Muscle of leg (tissue), 16 donors: Measurements from ENCODE around the gene BTLA. TPM values are rescaled to one million over a fixed set of nuclear protein-coding genes. Genes with fewer than 3 reads are reported as not detected.
"Not testable (repeated sequence)": the region's sequence is repeated elsewhere in the genome, so short reads cannot be mapped to it uniquely, and the experiment has no call there.

Source experiments
- DNase-seq: peaks from one replicate; pipeline ENCODE4 v3.0.0; 2013
- H3K27ac ChIP-seq: one replicate; pipeline ENCODE4 v1.5.1; 2013; ENCODE audit warnings: mild to moderate bottlenecking, low read length, control low read depth
- H3K27me3 ChIP-seq: one replicate; pipeline ENCODE4 v1.6.1; 2013; ENCODE audit warnings: low read length; ENCODE audit not compliant: control insufficient read depth, insufficient read depth
- H3K36me3 ChIP-seq: one replicate; pipeline ENCODE4 v1.6.1; 2013; ENCODE audit warnings: low read length; ENCODE audit not compliant: control insufficient read depth, insufficient read depth
- H3K4me1 ChIP-seq: one replicate; pipeline ENCODE4 v1.6.1; 2013; ENCODE audit warnings: low read length; ENCODE audit not compliant: control insufficient read depth, insufficient read depth
- H3K4me3 ChIP-seq: one replicate; pipeline ENCODE4 v1.5.1; 2013; ENCODE audit warnings: low read length, control low read depth
- H3K9me3 ChIP-seq: replicated peaks from 2 replicates; pipeline ENCODE4 v1.6.1; 2013; ENCODE audit warnings: low read depth, low read length; ENCODE audit not compliant: control insufficient read depth
- WGBS: methylation state at CpG from one replicate; pipeline ENCODE4 v1.1.5; 2013; ENCODE audit warnings: missing lambda C conversion rate; ENCODE audit not compliant: insufficient coverage; 5-methylcytosine and 5-hydroxymethylcytosine counted together
- long read RNA-seq, 11 donors: transcript quantifications; one replicate each; lab custom pipeline, GENCODE V29; 2026
- polyA plus RNA-seq, 8 donors: library from polyadenylated mRNA; unstranded; fragments of 120-200 nt; gene quantifications; one replicate each; pipeline versions ENCODE4 v1.2.1 to v1.2.3, GENCODE V29; 2013; ENCODE audit warnings: inconsistent platforms in 1 of 8, low replicate concordance in 1 of 8; ENCODE audit not compliant: insufficient read length in 8 of 8, insufficient read depth in 1 of 8
- total RNA-seq: library from RNA; stranded (reverse); fragments of 120-200 nt; gene quantifications from one replicate; pipeline ENCODE4 v1.2.4, GENCODE V29; 2013

BTLA gene, protein sequence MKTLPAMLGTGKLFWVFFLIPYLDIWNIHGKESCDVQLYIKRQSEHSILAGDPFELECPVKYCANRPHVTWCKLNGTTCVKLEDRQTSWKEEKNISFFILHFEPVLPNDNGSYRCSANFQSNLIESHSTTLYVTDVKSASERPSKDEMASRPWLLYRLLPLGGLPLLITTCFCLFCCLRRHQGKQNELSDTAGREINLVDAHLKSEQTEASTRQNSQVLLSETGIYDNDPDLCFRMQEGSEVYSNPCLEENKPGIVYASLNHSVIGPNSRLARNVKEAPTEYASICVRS
- total RNA-seq = 0.18 TPM
- under 1 TPM in 6 of 8 donors, not detected in 2; 0.05 to 0.24 (median 0.12) TPM for polyA plus RNA-seq
- long read RNA-seq, donor 1 = 0 reads
- long read RNA-seq, donor 2 = 0 reads
- long read RNA-seq, donor 3, partial matches to known transcripts = 0 of 1 reads
- long read RNA-seq, donor 3, other reads (novel, unspliced or antisense) = 0 of 1 reads
- long read RNA-seq, donor 4 = 0 reads
- long read RNA-seq, donor 5 = 0 reads
- long read RNA-seq, donor 6 = 0 reads
- long read RNA-seq, donor 7, partial matches to known transcripts = 0 of 1 reads
- long read RNA-seq, donor 7, other reads (novel, unspliced or antisense) = 0 of 1 reads
- long read RNA-seq, donor 8 = 0 reads
- long read RNA-seq, donor 9 = 0 reads
- long read RNA-seq, donor 10 = 0 reads
- long read RNA-seq, donor 11 = 0 reads

DNA sequence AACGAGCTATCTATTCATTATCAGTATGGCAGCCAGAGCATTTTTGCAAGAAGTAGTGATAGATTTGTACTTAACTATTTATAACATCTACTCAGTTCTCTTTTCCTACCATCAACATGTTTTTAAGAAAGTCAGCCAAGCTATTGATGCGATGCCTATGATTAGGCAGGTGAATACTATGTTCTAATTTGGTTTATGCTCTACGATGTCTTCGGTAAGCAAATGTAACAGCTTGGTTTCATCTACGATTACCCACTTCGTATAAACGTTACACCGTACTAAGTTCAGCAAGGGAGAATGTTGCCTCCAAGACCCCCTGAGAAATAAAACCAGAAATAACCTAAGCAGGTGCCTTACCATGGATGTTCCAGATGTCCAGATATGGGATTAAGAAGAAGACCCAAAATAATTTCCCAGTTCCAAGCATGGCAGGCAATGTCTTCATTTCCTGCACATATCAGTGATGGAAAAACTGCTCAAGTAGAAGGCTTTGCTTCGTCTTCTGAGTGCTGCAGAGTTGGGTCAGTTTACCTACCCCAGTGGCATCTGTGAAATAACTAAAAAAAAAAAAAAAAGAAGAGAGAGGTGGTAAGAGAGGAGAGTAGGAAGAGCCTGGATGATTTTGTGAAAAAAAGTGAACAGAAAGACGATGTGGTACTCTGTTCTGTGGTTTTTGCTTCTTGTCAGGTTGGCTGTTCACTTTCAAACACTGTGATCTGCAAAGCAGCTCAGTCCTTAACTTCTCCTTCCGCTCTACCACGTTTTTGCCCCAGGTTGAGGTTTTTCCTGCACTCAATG lies at the start of gene BTLA:
Gene BTLA (minus strand): TSS at position 559 of the 798 bp plus-strand sequence. CDS start 114 bp downstream, at position 445.
- no peaks in the 10 kb centered on the region for H3K36me3 ChIP-seq
- no peak for DNase-seq
- 50% methylated on average over 1 of the region's 12 CpGs for WGBS
- H3K9me3 ChIP-seq = no peaks in the 10 kb centered on the region
- H3K4me1 ChIP-seq = no peaks in the 10 kb centered on the region
- H3K27me3 ChIP-seq = no peaks in the 10 kb centered on the region
- H3K27ac ChIP-seq = no peak within 1 kb of the TSS
- H3K4me3 ChIP-seq = no peak within 1 kb of the TSS

DNA sequence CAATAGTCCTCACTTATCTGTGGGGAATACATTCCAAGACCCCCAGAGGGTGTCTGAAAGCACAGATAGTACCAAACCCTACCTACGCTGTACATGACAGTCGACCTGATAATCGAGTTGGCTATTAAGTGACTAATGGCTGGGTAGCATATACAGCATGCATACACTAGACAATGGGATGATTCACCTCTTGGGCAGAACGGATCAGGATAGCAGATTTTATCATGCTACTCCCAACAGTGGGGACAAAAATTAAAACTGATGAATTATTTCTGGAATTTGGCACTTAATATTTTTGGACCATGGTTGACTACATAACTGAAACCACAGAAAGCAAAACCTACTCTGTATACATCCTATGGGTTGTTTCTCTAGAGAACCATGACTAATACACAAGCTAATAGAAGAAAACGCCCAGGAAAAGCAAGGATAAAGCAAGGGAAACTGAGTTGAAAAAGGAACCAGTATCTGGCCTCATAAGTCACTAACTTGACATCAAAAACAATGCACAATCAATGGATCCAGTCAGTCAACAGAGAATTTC lies 47.0 kb upstream of the BTLA start:
- H3K36me3 ChIP-seq = peaks cover 20% of the 10 kb centered on the region
- no peak overlapping the region for H3K4me3 ChIP-seq
- DNase-seq = no peak
- H3K27me3 ChIP-seq = no peaks in the 10 kb centered on the region
- no peak overlapping the region for H3K27ac ChIP-seq
- H3K9me3 ChIP-seq = no peaks in the 10 kb centered on the region
- H3K4me1 ChIP-seq = no peaks in the 10 kb centered on the region
- 100% methylated on average over 2 of the region's 5 CpGs for WGBS

DNA sequence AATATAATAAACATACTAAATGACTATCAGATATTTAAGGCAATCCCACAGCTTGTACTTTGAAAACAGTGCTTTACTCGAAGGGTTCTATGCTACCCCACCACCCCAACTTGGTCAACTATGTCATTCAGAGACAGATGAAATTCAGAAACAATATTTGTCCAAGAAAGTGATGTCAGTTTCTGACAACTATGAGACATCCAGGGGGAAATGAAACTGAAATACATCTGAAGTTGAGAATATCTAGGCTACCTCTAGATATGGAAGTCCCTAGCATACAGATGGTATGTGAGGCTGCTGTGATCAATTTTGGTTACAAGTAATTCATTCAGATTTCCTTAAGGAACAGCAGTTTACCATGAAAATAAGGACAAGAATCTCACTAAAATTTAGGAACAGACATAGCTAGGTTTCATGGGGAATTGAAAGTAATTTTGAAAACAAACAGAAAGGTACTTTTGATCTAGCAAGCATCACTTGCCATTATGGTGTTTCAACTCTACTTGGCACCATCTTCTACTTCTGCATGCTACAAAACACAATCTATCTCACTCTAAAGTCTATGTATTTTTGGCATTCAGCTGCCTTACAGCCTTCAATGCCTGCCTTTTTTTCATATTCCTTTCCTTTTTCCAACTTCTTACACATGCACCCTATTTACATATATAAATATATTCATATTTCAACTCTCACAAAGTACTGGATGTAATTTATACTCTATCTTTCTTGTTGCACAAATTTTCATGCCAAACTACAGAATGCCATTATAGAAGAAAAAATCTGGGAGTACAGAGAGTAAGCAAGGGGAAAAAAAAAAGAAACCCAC lies 40.8 kb upstream of the BTLA start:
- Histone ChIP-seq H3K9me3 (no peaks in the 10 kb centered on the region), H3K4me3 (no peak overlapping the region), H3K4me1 (no peaks in the 10 kb centered on the region), H3K27ac (no peak overlapping the region), H3K27me3 (no peaks in the 10 kb centered on the region), H3K36me3 (peaks cover 8% of the 10 kb centered on the region)
- DNase-seq = no peak
- no CpG with 5 or more reads among the region's 1 CpG for WGBS

DNA sequence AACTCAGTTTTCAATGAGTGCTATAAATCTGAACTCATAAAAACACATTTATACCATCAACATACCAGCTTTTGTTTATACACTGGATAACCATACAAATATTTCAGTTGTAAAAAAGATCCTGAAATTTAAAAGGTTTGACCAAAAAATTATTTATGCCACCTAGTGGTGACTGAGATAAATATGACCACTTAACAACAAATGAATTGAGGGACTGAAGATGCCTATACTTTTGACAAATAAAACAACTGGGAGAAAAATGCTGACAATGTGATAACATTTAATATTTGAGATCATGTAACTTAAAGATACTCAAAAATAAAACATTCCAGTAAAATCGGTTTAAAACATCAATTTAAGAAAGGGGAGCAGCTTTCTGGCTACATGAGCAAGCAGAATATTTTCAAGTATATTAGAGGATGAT lies 32.1 kb upstream of the BTLA start:
- DNase-seq = peak; percentile 44
- H3K36me3 ChIP-seq = peaks cover 20% of the 10 kb centered on the region

DNA sequence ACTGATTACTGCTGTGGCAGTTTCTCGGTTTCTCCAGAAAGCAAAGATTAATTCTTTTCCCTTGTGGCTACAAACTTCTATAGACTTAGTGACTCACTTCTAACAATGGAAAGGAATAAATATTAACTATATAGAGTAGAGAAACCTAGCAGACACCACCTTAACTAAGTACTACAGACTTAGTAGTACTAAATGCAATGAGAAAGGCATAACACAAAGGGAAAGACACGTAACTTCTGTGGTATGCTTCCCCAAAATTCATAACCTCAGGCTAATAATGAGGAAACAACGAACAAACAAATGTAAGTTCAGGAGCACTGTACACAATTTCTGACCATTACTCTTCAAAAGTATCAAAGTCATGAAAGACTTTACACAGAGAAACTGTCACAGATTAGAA lies 31.3 kb upstream of the BTLA start:
- Histone ChIP-seq H3K27me3 (no peaks in the 10 kb centered on the region), H3K4me1 (no peaks in the 10 kb centered on the region), H3K27ac (no peak overlapping the region), H3K9me3 (no peaks in the 10 kb centered on the region), H3K4me3 (no peak overlapping the region), H3K36me3 (peaks cover 18% of the 10 kb centered on the region)
- no peak for DNase-seq
- no CpG with 5 or more reads among the region's 3 CpGs for WGBS

More for the DNA sequence above, 32.1 kb upstream of the BTLA start:
- Histone ChIP-seq H3K27me3 (no peaks in the 10 kb centered on the region), H3K4me3 (no peak overlapping the region), H3K4me1 (no peaks in the 10 kb centered on the region), H3K27ac (no peak overlapping the region), H3K9me3 (no peaks in the 10 kb centered on the region)
- no CpG with 5 or more reads among the region's 1 CpG for WGBS

DNA sequence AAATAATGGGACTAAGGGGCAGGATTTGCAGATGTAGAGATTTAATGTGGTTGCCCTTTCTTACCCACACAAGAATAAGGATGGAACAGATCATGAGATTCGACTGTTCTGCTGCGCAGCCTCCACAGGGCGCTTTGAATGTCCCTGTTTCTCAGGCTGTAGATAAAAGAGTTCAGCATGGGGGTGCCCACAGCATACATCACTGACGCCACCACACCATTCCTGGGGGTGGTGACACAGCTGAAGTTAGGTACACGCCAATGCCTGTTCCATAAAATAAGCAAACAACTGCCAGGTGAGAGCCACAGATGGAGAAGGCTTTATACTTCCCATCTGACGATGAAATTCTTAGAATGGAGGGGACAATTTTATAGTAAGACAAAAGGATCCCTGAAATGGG lies 24.9 kb upstream of the BTLA start:
- peaks cover 12% of the 10 kb centered on the region for H3K36me3 ChIP-seq
- not testable (repeated sequence) for H3K9me3 ChIP-seq, DNase-seq, H3K4me3 ChIP-seq, H3K27me3 ChIP-seq, H3K4me1 ChIP-seq, H3K27ac ChIP-seq
- WGBS = no CpG with 5 or more reads among the region's 6 CpGs

DNA sequence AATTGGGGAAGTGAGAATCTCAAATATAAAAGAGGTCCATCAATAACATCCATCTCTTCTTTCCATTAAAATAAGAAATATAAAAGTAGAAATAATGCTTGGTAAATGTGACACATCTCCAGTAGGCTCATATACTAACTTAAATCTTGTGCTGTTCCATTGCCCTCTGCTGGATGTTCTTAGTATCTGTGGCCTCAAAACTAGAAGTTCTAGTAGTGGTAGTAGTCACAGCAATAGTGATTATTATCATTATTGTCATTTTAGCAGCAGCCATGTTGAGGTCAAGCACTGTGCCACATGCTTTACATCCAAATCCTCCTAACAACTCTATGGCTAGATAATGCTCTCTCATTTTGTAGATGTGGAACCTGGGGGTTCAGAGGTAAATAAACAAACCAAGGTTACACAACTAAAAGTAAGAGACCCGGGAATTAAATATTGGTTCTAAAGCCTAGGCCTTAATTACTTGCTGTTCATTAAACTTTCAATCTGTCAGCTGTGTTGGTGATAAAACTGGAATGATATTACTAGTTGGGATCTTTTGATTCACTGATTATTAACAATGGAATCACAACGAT lies 20.2 kb upstream of the BTLA start:
- H3K27ac ChIP-seq = no peak overlapping the region
- H3K36me3 ChIP-seq = no peaks in the 10 kb centered on the region
- peak; percentile 81 for DNase-seq
- H3K27me3 ChIP-seq = no peaks in the 10 kb centered on the region
- no peaks in the 10 kb centered on the region for H3K9me3 ChIP-seq
- H3K4me3 ChIP-seq = no peak overlapping the region
- WGBS = no CpG with 5 or more reads among the region's 2 CpGs
- no peaks in the 10 kb centered on the region for H3K4me1 ChIP-seq

DNA sequence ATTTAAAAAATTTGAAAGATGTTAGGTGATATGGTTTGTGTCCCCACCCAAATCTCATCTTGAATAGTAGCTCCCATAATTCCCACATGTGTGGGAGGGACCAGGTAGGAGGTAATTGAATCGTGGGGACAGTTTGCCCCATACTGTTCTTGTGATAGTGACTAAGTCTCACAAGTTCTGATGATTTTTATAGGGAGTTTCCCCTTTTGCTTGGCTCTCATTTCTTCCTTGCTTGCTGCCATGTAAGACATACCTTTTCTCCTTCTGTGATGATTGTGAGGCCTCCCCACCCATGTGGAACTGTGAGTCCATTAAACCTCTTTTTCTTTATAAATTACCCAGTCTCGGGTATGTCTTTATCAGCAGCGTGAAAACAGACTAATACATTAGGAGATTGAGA lies 19.7 kb upstream of the BTLA start:
- no CpG with 5 or more reads among the region's 3 CpGs for WGBS
- not testable (repeated sequence) for H3K27ac ChIP-seq, H3K9me3 ChIP-seq, H3K27me3 ChIP-seq, H3K4me3 ChIP-seq, H3K4me1 ChIP-seq, DNase-seq, H3K36me3 ChIP-seq

DNA sequence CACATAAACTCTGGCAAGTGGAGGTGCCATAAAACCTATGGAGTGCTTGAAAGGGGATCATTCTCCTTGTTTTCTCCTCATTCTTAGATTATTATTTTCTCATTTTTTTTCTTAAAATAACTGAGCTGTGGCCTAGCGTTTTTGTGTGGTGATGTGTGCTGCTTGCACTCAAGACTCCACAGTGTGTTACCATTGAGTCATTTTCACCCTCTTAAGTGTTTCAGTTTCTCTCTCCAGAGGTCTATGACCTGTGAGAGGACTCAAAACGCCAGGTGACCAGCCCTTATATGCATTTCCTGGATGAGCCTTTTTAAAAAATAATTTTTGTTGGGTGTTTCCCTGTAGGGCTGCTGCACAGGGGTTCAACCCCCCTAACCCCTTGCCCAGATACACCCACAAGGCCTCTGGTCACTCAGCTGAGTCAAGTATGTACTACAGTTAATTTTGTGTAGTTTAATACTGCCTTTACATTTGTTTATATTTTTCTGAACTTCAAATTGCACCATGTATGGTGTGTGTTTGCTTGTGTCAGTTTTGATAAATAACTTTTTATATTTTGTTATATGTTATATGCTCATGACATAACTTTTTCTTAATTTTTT lies 15.4 kb upstream of the BTLA start:
- Histone ChIP-seq H3K4me1 (no peaks in the 10 kb centered on the region), H3K9me3 (no peaks in the 10 kb centered on the region), H3K36me3 (no peaks in the 10 kb centered on the region), H3K27me3 (no peaks in the 10 kb centered on the region), H3K27ac (no peak overlapping the region), H3K4me3 (no peak overlapping the region)
- WGBS = no CpG with 5 or more reads among the region's 2 CpGs
- DNase-seq = no peak
